GM19239 (cell line): ENCODE measurements around the gene EIF4A2.

ENCODE experiments used
- DNase-seq: peaks from one replicate; pipeline ENCODE4 v3.0.0; 2011; ENCODE audit warnings: low spot score; ENCODE audit not compliant: insufficient read length
- FAIRE-seq: peaks from 2 replicates; lab custom pipeline; 2011; peaks lifted over from hg19 to GRCh38; lab: Jason Lieb, UNC

Gene EIF4A2

DNA sequence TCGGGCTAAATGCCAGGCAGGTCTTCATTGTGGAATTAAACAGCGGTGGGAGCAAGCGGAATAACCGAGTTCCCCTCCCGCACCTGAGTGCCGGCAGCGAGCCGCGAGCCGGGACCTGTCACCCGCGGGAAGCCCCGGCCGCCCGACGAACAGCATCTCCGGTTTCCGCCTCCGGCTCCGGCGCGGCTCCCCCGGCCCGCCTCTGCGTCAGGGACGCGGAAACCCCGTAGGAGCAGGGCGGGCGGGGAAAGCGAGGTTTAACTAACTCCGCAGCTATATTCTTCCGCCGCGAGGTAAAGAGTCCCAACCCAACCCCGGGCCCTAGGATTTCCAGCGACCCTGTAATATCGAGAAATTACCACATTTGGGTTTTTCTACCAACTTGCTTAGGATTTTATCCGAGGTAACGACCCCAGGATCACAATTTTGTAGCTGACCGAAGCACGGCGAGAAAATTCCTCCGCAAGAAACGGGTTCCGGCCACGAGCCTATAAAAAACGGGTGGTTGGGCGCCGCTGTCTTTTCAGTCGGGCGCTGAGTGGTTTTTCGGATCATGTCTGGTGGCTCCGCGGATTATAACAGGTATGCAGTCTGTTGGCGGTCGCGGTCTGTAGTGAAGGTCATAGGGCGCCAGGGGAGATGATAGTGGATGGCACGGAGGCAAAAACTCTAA, at the start of gene EIF4A2:
EIF4A2 (plus strand) TSS at position 520 of the 673 bp plus-strand sequence; CDS start at position 554, 34 bp downstream.
- FAIRE-seq (peak; percentile 75), DNase-seq (peak; percentile 58)

DNA sequence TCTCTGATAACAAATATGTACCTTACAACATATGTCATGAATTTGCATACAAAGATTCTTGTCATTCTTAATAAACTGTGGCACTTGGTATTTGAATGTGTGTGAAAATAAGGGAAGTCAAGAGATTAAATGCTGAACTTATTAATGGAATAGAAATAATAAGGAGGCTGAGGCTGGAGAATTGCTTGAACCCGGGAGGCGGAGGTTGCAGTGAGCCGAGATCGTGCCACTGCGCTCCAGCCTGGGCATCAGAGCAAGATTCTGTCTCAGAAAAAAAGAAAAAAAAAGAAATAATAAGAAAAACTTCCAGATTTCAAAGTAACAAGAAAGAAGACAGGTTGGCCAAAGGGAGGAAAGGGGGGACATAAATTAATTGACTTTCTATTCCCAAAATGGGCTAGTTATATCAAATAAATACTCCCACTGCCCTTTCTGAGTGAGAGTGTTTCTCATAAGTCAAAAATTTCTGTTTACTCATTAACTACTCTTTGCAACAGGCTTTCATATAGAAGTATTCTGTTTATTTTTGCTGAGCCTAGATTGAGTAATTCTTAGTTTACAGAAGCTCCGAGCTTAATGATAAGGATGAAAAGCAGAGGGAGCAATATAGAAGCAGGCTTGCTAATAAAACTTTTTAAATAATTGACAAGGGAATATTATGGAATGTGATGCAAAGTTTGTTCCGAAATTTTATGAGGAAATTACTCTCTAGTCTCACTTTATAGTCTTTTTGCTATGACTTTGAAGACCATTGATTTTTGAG, 40.6 kb upstream of the EIF4A2 start:
- no peak for FAIRE-seq
- no peak for DNase-seq

DNA sequence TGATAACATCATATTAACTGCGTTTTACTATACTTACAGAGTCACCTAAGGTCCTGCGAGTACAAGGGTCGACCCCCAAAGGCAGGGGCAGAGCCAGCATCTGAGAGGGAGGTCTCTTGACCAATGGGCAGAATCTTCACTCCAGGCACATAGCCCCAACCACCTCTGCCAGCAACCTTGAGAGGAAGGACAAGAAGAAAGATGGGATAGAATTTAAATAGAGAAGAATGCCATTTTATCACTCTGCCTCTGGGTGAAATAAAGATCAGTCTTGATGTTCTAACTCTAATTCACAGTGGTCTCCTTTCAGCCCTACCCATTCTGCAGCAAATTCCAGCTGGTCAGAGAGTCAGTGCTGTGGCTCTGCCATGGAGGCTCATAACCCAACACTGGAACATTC, 39.7 kb upstream of the EIF4A2 start:
- no peak for DNase-seq
- no peak for FAIRE-seq

DNA sequence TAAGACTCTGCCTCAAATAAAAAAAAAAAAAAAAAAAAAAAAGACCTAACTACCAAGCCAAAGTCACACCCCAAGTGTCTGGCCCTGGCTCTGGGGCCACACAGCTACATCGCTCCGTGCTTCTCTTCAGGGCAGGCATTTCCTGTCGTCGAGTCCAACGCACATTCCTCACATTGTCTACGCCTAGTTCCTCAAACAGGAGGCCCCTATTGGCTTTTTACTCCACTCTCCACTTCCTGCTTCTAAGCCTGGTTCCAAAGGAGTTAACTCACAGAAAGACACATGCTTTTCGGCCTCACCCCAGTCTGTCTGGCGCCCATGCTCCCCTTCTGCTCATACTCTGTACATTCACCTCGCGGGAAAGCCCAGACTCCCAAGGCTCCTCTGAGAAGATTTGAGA, 37.4 kb upstream of the EIF4A2 start:
- no peak for DNase-seq
- FAIRE-seq = no peak

DNA sequence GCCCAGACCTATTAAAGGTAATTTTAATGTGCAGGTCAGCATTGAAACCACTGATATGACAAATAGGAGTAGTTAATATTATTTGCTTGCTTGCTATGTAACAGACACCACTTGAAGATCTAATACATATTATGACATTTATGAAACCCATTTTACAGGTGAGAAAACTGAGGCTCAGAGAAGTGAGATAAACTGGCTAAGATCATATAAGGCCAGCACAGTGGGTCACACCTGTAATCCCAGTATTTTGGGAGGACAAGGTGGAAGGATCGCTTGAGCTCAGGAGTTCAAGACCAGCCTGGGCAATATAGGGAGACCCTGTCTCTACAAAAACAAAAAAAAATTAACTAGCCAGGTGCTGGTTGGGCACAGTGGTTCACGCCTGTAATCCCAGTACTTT, 33.1 kb upstream of the EIF4A2 start:
- DNase-seq (no peak), FAIRE-seq (no peak)

DNA sequence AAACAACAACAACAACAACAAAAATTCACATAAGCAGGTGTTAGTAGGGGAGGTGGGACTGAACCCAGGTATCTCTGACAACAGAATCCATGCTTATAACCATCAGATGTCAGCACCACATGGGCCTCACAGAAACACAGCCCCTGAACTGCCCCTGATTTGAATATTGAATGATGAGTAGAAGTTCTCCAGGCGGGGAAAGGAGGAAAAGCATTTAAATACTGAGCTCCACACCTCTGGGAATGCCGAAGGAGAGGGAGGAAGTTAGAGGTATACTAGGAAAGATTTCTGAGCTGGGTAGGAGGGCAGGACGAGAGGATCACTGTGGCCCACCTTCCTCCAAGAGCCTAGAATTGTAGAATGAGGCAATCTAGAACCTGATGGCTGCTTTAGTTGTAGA, 31.9 kb upstream of the EIF4A2 start:
- FAIRE-seq (no peak), DNase-seq (no peak)

DNA sequence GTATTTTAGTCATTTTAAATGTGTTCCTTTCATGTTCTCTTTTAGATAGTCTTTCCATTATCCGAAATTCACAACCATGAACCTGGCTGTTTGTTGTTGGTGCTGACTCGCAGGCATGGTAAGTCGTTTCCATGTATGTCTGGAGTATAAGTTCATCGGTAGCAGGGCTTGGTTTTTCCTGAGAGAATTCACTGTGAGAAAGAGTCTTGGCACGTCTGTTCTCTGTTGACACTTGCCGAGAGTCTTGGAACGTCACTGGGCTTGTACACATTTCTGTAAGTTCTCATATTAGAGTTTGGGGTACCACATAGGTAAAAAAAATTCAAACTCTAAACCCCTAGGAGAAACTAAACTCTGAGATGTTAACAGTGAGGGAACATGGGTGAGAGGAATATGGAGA, 29.4 kb upstream of the EIF4A2 start:
- FAIRE-seq (no peak), DNase-seq (no peak)

DNA sequence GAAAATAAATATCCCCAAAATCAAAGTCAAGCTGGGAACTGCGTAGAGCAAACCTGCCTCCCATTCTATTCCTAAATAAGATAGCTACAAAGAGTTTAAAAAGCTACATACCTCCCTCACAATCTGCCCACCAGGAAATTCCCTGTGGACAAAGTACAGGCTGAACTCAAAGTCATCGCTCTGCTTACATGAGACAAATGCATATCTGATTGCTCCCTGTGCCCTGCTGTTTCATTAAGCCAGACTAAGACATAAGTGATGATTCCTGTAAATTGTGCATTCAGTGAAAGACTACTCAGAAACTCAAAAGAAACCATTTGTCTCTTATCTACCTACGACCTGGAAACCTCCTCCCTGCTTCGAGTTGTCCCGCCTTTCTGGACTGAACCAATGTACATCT, 28.5 kb upstream of the EIF4A2 start:
- FAIRE-seq (no peak), DNase-seq (no peak)

DNA sequence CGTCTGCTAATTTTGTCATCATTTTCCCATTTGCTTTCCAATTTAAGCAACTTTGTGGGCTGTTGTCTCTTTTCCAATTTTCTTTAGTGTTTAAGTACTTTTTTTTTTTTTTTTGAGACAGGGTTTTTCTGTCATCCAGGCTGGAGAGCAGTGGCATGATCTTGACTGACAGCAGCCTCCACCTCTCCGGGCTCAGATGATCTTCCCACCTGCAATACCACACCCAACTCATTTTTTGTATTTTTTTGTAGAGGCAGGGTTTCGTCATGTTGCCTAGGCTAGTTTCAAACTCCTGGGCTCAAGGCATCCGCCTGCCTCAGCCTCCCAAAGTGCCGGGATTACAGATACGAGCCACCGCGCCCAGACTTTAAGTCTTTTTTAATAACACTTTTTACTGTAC, 26.2 kb upstream of the EIF4A2 start:
- FAIRE-seq (no peak), DNase-seq (no peak)

DNA sequence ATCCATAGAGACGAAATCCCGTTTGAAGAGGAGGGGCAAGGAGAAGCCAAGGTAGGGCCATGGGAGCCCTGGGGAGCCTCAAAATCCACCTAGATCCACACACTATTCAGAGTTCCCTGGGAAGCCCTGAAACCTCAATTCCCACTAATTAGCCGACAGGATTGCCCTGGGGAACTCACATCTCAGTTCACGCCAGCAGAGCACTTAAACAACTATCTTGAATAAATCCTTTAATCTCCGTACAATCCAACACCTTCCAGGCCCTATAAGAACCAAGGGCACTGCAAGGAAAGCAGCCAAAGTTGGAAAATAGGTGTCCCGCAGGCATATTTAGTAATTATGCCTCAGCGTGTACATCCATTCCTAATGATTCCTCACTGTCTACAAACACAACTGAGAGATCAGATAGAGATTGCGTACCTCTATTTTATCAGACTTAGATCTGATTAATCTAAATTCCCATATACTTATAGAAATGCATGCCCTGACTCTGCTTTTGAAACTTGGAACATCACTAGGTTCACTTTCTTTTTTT, 25.6 kb upstream of the EIF4A2 start:
- no peak for FAIRE-seq
- DNase-seq = no peak

DNA sequence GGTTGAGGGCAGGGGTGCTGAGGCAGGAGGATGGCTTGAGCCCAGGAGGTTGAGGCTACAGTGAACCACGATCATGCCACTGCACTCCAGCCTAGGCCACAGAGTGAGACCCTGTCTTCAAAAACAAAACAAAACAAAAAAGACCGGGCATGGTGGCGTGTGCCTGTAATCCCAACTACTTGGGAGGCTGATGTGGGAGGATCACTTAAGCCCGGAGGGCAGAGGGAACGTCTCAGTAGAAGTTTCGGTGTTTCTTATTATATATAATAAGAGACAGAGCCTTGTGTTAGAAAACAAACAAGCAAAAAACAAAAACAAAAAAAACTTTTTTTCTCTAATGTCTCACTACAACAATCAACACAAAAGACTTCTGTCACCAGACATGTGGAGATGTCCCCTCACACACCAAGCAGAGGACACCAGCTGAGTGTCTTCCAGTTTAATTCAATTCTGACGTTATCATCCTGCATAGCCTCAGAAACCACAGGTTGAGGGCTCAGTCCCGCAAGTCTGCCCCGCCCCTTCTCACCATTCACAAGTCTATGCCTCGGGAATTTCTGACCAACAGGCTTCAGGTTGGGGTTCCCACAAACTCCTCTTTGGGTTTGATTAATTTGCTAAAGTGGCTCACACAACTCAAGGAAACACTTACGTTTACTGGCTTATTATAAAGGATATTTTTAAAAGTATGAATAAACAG, 24.0 kb upstream of the EIF4A2 start:
- FAIRE-seq (no peak), DNase-seq (no peak)

DNA sequence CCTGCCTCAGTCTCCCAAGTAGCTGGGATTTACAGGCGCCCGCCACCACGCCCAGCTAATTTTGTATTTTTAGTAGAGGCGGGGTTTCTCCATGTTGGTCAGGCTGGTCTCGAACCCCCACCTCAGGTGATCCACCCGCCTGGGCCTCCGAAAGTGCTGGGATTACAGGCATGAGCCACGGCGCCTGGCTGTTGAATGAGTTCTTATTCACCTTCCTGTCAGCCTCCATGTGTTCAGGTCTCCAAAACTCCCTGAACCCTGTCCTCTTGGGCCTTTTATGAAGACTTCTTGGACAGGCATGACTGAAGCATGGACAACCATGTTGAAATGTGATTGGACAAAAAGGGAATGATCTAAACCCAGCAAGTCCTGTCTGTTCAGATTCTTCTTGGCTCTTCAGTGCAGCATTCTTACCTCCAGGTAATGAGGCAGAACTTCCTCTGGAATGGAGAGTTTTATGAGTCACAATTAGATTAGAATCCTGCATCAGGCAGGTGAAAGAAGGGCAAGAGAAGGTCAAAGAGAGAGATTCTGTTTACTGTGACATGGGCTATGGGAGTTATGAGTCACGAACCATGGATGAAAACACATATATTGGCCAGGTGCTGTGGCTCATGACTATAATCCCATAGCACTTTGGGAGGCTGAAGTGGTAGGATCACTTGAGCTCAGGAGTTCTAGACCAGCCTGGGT, 23.1 kb upstream of the EIF4A2 start:
- FAIRE-seq = no peak
- DNase-seq = no peak

DNA sequence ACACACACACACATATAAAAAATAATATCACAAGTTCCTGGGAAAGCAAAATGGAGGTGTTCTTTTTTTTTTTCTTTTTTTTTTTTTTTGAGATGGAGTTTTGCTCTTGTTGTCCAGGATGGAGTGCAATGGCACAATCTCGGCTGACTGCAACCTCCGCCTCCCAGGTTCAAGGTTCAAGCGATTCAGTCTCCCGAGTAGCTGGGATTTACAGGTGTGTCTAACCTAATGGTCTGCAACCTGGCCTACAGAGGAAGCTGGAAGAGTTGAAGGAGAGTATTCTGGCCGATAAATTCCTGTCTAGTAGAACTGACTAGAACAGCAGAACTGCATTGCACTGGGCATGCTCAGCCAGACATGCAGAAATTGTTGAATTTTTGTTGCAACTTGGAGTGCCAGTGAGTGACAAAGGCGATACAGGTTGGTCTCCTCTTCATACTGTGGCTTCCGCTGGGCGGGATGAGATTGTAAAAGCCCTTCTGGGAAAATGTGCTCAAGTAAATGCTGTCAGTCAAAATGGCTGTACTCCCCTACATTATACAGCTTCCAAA, 22.4 kb upstream of the EIF4A2 start:
- FAIRE-seq (no peak), DNase-seq (no peak)

DNA sequence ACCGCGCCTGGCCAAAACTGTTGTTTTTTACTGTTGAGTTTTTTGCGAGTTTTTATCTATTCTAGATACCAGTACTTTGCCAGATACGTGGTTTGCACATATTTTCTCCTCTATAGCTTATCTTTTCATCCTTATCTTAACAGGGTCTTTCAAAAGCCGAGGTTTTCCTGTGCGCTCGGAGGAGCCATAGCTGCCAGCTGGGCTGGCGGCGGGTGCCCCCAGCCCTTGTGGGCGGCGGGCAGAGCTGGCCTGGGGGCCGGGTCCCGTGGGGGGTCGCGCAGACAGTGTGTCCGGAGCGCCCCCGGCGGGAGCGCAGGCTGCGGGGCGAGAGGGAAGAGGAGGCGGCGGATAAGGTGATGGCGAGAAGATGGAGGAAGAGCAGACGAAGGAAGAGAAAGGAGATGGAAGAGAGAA, 11.1 kb upstream of the EIF4A2 start:
- DNase-seq = no peak
- no peak for FAIRE-seq

DNA sequence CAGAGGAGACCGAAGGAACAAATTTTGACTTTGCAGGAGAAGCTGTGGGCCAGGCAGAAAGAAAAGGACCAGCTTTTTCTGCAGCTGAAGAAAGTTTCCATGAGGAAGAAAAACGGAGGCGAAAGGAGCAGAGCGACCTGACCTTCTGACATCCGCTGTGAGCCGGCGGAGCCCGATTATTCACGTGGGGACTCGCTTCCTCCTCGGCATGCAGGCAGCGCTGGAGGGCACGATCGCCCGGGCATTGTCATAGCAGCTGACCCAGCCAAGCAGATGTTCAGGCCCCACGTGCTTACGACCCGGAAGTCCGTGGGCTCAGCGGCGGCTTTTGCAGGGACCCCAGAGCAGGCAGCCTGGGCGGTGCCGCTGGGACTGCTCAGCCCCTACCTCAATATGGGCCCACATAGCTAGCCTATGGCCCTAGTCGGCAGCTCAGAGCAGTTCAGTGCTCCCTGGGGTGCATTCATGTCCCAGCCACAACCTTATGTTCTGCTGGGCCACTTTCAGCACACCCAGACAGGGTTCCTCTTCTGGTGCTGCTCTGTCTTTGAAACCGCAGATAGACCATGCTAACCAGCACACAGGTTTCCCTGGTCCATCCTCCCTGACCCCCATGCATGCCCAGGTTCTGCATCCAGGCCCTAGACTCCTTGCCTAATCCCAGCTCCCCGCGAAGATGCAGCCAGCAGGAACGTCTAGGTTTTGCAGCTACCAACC, 10.5 kb upstream of the EIF4A2 start:
- DNase-seq = peak; percentile 72

DNA sequence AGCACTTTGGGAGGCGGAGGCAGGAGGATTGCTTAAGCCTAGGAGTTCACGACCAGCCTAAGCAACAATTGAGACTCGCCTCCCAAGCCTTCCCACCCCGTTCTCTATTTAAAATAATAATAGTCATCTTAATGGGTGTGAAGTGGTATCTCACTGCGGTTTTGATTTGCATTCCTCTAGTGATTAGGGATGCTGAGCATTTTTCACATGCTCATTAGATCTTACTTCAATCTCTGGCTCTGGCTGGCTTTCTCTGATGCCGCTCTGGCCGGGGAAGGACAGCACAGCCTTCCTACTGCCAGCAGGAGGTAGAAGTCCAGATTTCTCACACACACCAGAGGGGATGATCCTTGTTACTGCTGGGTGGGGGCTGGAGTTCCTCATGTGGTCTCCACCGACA, 7.4 kb upstream of the EIF4A2 start:
- FAIRE-seq = no peak
- no peak for DNase-seq

More for the DNA sequence above, 10.5 kb upstream of the EIF4A2 start:
- FAIRE-seq = peak; percentile 91

DNA sequence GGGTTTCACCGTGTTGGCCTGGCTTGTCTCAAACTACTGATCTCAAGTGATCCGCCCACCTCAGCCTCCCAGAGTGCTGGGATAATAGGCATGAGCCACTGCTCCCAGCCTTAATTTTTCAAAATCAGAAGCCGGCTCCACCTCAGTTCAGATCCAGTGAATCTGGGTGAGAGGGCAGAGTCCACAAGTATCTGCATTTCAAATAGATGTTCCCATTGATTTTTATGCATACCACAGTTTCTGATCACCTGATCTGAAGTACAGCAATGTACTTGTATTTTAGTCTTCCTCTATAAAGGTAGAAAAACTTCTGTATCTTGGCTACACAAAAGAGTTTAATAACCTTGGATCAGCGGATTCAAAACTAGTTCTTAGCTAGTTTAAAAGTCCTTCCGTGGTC, 4.2 kb upstream of the EIF4A2 start:
- FAIRE-seq (no peak), DNase-seq (no peak)

DNA sequence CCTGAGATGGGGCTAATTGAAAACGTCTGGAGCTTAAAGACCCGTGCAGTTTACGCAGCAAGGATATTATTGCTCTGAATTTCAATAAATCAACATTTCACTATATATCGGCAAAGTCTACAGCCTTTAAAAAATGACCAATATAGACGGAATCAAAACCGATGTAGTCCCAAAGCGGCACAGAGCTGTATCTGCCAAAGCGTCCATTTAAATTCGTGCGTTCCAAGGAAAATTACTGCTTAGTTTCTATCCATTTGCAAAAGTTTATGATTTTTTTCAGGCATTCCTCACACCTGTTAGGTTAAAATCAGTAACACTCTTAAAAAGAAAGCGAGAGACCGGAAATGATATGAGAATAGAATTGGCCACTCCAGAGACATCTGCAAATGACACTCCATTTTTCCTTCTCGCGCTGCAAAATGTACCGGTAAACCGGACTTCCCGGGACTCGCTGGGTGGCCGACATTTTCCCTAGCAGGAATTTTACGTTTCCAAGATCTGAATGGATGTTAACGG, 777 bp upstream of the EIF4A2 start:
- DNase-seq = no peak
- FAIRE-seq = peak; percentile 84
